H9 (cell line): ENCODE measurements around the gene ADAMTS6. TPM values are rescaled to one million over a fixed set of nuclear protein-coding genes. Genes with fewer than 3 reads are reported as not detected.

Experiments
- DNase-seq: peaks from one replicate; pipeline ENCODE4 v3.0.0-alpha.2; 2017
- H2AFZ ChIP-seq: one replicate; pipeline ENCODE4 v1.6.1; 2013; ENCODE audit warnings: mild to moderate bottlenecking, low read length, control low read depth, moderate library complexity
- H2AK5ac ChIP-seq: 2 replicates; pipeline ENCODE4 v1.6.1; 2013; ENCODE audit warnings: low read length, control low read depth, mixed read lengths; ENCODE audit not compliant: insufficient read length
- H2BK120ac ChIP-seq: one replicate; pipeline ENCODE4 v1.6.1; 2013; ENCODE audit warnings: low read depth, mild to moderate bottlenecking, low read length, control low read depth, inconsistent platforms; ENCODE audit not compliant: poor library complexity, severe bottlenecking
- H2BK12ac ChIP-seq: 2 replicates; pipeline ENCODE4 v1.6.1; 2013; ENCODE audit warnings: low read length, control low read depth, mixed read lengths, low read depth; ENCODE audit not compliant: insufficient read length
- H2BK15ac ChIP-seq: 2 replicates; pipeline ENCODE4 v1.6.1; 2013; ENCODE audit warnings: low read depth, low read length, control low read depth
- H2BK20ac ChIP-seq: one replicate; pipeline ENCODE4 v1.6.1; 2013; ENCODE audit warnings: low read depth, mild to moderate bottlenecking, low read length, control low read depth, inconsistent platforms; ENCODE audit not compliant: poor library complexity, severe bottlenecking
- H2BK5ac ChIP-seq: 2 replicates; pipeline ENCODE4 v1.6.1; 2013; ENCODE audit warnings: low read length, control low read depth, mixed read lengths; ENCODE audit not compliant: insufficient read length
- H3K14ac ChIP-seq: 2 replicates; pipeline ENCODE4 v1.6.1; 2013; ENCODE audit warnings: low read length, control low read depth; ENCODE audit not compliant: insufficient read depth
- H3K18ac ChIP-seq: 2 replicates; pipeline ENCODE4 v1.6.1; 2013; ENCODE audit warnings: low read depth, mild to moderate bottlenecking, mixed read lengths, low read length, control low read depth; ENCODE audit not compliant: insufficient read length
- H3K23ac ChIP-seq: 2 replicates; pipeline ENCODE4 v1.6.1; 2013; ENCODE audit warnings: low read length, control low read depth, mixed read lengths, low read depth; ENCODE audit not compliant: insufficient read length
- H3K23me2 ChIP-seq: 2 replicates; pipeline ENCODE4 v1.6.1; 2013; ENCODE audit warnings: low read depth, mild to moderate bottlenecking, mixed read lengths, low read length, control low read depth; ENCODE audit not compliant: insufficient read length, poor library complexity, severe bottlenecking
- H3K27ac ChIP-seq: 2 replicates; pipeline ENCODE4 v1.5.1; 2013; ENCODE audit warnings: low read length, control low read depth, mixed read lengths, low read depth; ENCODE audit not compliant: insufficient read length
- H3K27me3 ChIP-seq: 2 replicates; pipeline ENCODE4 v1.6.1; 2013; ENCODE audit warnings: low read length, control low read depth, inconsistent platforms; ENCODE audit not compliant: insufficient read depth
- H3K4ac ChIP-seq: 2 replicates; pipeline ENCODE4 v1.6.1; 2013; ENCODE audit warnings: low read depth, mild to moderate bottlenecking, control low read depth, inconsistent platforms, low read length, moderate library complexity
- H3K4me1 ChIP-seq: 2 replicates; pipeline ENCODE4 v1.6.1; 2013; ENCODE audit warnings: low read length, control low read depth, inconsistent platforms; ENCODE audit not compliant: insufficient read depth
- H3K4me2 ChIP-seq: 2 replicates; pipeline ENCODE4 v1.6.1; 2013; ENCODE audit warnings: low read length, control low read depth, mixed read lengths; ENCODE audit not compliant: insufficient read length, insufficient read depth
- H3K56ac ChIP-seq: 2 replicates; pipeline ENCODE4 v1.6.1; 2013; ENCODE audit warnings: low read depth, mild to moderate bottlenecking, mixed read lengths, low read length, control low read depth; ENCODE audit not compliant: insufficient read length
- H3K79me1 ChIP-seq: 2 replicates; pipeline ENCODE4 v1.6.1; 2013; ENCODE audit warnings: low read depth, mild to moderate bottlenecking, moderate library complexity, low read length, control low read depth, inconsistent platforms; ENCODE audit not compliant: insufficient read depth, poor library complexity, severe bottlenecking
- H3K79me2 ChIP-seq: 2 replicates; pipeline ENCODE4 v1.6.1; 2013; ENCODE audit warnings: low read length, control low read depth, inconsistent platforms; ENCODE audit not compliant: insufficient read depth
- H3K9ac ChIP-seq: 2 replicates; pipeline ENCODE4 v1.6.1; 2013; ENCODE audit warnings: low read length, control low read depth, mixed read lengths; ENCODE audit not compliant: insufficient read length; ENCODE audit errors: extremely low read depth
- H3K9me3 ChIP-seq: one replicate; pipeline ENCODE4 v1.6.1; 2013; ENCODE audit warnings: low read depth, low read length, inconsistent platforms; ENCODE audit not compliant: control insufficient read depth
- H3T11ph ChIP-seq: one replicate; pipeline ENCODE4 v1.6.1; 2013; ENCODE audit warnings: mild to moderate bottlenecking, low read length, control low read depth, inconsistent platforms
- H4K20me1 ChIP-seq: one replicate; pipeline ENCODE4 v1.6.1; 2013; ENCODE audit not compliant: control insufficient read depth, insufficient read length, insufficient read depth
- H4K5ac ChIP-seq: 2 replicates; pipeline ENCODE4 v1.6.1; 2013; ENCODE audit warnings: low read depth, mild to moderate bottlenecking, mixed read lengths, low read length, control low read depth; ENCODE audit not compliant: insufficient read length
- H4K8ac ChIP-seq: replicated peaks from 2 replicates; pipeline ENCODE4 v1.6.1; 2013; ENCODE audit warnings: low read length, control low read depth, mixed read lengths, low read depth; ENCODE audit not compliant: insufficient read length
- H4K91ac ChIP-seq: 2 replicates; pipeline ENCODE4 v1.6.1; 2013; ENCODE audit warnings: low read depth, mild to moderate bottlenecking, moderate library complexity, mixed read lengths, low read length, control low read depth; ENCODE audit not compliant: insufficient read length
- H3K27ac Mint-ChIP-seq, 3 experiments: 2 replicates in 2 of 3; 3 replicates in 1 of 3; pipeline ENCODE4 v1.8.0; 2020 to 2021; ENCODE audit warnings: mixed read lengths in 3 of 3, mild to moderate bottlenecking in 1 of 3, moderate library complexity in 1 of 3
- H3K27me3 Mint-ChIP-seq: 2 replicates; pipeline ENCODE4 v1.8.0; 2021; ENCODE audit warnings: low read depth, mild to moderate bottlenecking, moderate library complexity, mixed read lengths
- H3K36me3 Mint-ChIP-seq, 3 experiments: 2 replicates in 2 of 3; 3 replicates in 1 of 3; pipeline ENCODE4 v1.8.0; 2020 to 2021; ENCODE audit warnings: low read depth in 3 of 3, mixed read lengths in 3 of 3; ENCODE audit not compliant: insufficient read depth in 1 of 3
- H3K4me1 Mint-ChIP-seq, 2 experiments: 2 replicates each; pipeline ENCODE4 v1.8.0; 2020; ENCODE audit warnings: mixed read lengths in 2 of 2
- H3K4me3 Mint-ChIP-seq, 2 experiments: 2 replicates in 1 of 2; 3 replicates in 1 of 2; pipeline ENCODE4 v1.8.0; 2020 to 2021; ENCODE audit warnings: mild to moderate bottlenecking in 2 of 2, mixed read lengths in 2 of 2, moderate library complexity in 1 of 2
- H3K9me3 Mint-ChIP-seq, 2 experiments: 2 replicates in 1 of 2; 3 replicates in 1 of 2; pipeline ENCODE4 v1.8.0; 2020; ENCODE audit warnings: mild to moderate bottlenecking in 2 of 2, mixed read lengths in 2 of 2, moderate library complexity in 1 of 2
- CTCF ChIP-seq: fragments of 200-600 bp; sonication (generic); conservative IDR thresholded peaks from 3 replicates; pipeline ENCODE4 v1.8.0; 2021; ENCODE audit warnings: antibody characterized with exemption, mild to moderate bottlenecking
- WGBS: extraction: QIAGEN DNeasy Blood & Tissue Kit; methylation state at CpG from one replicate; pipeline ENCODE4 v1.1.7; 2013; ENCODE audit warnings: missing lambda C conversion rate, low lambda C conversion rate, mixed read lengths; ENCODE audit not compliant: insufficient read length; ENCODE audit errors: extremely low coverage; 5-methylcytosine and 5-hydroxymethylcytosine counted together
- total RNA-seq: library from RNA; stranded (reverse); gene quantifications from 2 replicates; pipeline ENCODE4 v1.2.1, GENCODE V29; 2021

ADAMTS6 gene
- total RNA-seq, 1 experiment from 2014 or later: 0.33 TPM

DNA sequence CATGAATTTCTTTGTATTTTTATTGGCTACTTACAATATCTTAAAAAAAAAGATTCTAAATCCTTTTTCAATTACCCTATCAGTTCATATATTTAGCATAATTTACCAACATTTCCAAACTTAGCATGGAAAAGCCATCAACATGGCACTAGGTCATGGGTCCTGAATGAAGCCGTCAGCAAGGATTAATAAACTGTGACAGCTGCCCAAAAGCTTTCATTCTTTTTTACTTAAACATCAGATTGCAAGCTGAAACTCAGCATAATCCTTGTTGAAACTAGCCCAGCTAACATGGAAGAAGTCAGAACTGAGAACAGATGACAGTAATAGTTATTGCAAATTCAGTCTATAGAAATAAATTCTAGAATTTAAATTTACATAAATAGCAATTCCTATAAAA, 209.8 kb downstream of the ADAMTS6 start:
- H3K4me2 ChIP-seq: no peak overlapping the region
- no peak overlapping the region for H3K27ac Mint-ChIP-seq
- H3K79me2 ChIP-seq: no peaks in the 10 kb centered on the region

More for the DNA sequence above, 209.8 kb downstream of the ADAMTS6 start:
- H3K4me3 Mint-ChIP-seq: no peak overlapping the region
- Histone ChIP-seq H2AK5ac (no peak overlapping the region), H2BK120ac (no peak overlapping the region), H3K27me3 (no peaks in the 10 kb centered on the region), H4K5ac (no peak overlapping the region), H2BK12ac (no peak overlapping the region), H3K23me2 (no peaks in the 10 kb centered on the region), H3K9ac (no peak overlapping the region), H3K4ac (no peak overlapping the region), H4K91ac (no peak overlapping the region), H3K9me3 (no peaks in the 10 kb centered on the region), H3K27ac (no peak overlapping the region), H4K20me1 (no peaks in the 10 kb centered on the region), H2AFZ (no peak overlapping the region), H3K14ac (no peak overlapping the region), H2BK20ac (no peak overlapping the region), H3T11ph (no peak overlapping the region), H3K4me1 (no peaks in the 10 kb centered on the region), H2BK5ac (no peak overlapping the region), H3K56ac (no peak overlapping the region), H2BK15ac (no peak overlapping the region), H3K18ac (no peak overlapping the region), H3K23ac (no peak overlapping the region), H4K8ac (no peak overlapping the region), H3K79me1 (no peaks in the 10 kb centered on the region)
- WGBS: no CpG with 5 or more reads among the region's 1 CpG
- H3K36me3 Mint-ChIP-seq: no peaks in the 10 kb centered on the region
- DNase-seq: no peak
- no peaks in the 10 kb centered on the region for H3K27me3 Mint-ChIP-seq
- H3K9me3 Mint-ChIP-seq: no peaks in the 10 kb centered on the region
- peaks cover 15% of the 10 kb centered on the region in 2 experiments for H3K4me1 Mint-ChIP-seq
- TF ChIP-seq CTCF: no peak
